A549 treated with AZD9567 at 1 μM for 4 hours (cell line): Measurements from ENCODE around the gene APOL2. TPM values are rescaled to one million over a fixed set of nuclear protein-coding genes. Genes with fewer than 3 reads are reported as not detected.

Experiments
- total RNA-seq: library from RNA; stranded (reverse); fragments of 200-300 nt; extraction: Qiagen RNA extraction; gene quantifications from 5 replicates; pipeline ENCODE4 v1.2.3, GENCODE V29; 2022; ENCODE audit not compliant: insufficient read depth

APOL2 gene, protein sequence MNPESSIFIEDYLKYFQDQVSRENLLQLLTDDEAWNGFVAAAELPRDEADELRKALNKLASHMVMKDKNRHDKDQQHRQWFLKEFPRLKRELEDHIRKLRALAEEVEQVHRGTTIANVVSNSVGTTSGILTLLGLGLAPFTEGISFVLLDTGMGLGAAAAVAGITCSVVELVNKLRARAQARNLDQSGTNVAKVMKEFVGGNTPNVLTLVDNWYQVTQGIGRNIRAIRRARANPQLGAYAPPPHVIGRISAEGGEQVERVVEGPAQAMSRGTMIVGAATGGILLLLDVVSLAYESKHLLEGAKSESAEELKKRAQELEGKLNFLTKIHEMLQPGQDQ
- 44.6 to 65.2 TPM (median 47.9 TPM) in 5 replicates for total RNA-seq

GRCh38 chr22:36239401-36240171 lies at the start of gene APOL2:
Gene APOL2, minus strand, starts transcription at chr22:36239527. Its CDS starts 6,365 bp downstream, at chr22:36233162.

GRCh38 chr22:36252754-36253522 lies 13.6 kb upstream of the APOL2 start, which contains the start of gene APOL1:
Gene APOL1, plus strand, starts transcription at chr22:36253133. Its CDS starts 1,823 bp downstream, at chr22:36254956.

GRCh38 chr22:36201630-36202319 lies 37.6 kb downstream of the APOL2 start, which contains the start of gene APOL4:
Gene APOL4, minus strand, starts transcription at chr22:36201809. Its CDS starts 75 bp downstream, at chr22:36201734.

Other genes starting within 250 kb of the APOL2 start
- gene RBFOX2, start 210.7 kb downstream of the APOL2 start, total RNA-seq, result 23.4 to 30.7 TPM (median 28.2 TPM) in 5 replicates
- 0.05 TPM in 1 of 5 replicates, not detected in the others for gene APOL3, start 78.8 kb downstream of the APOL2 start, total RNA-seq
- gene APOL4, start 37.7 kb downstream of the APOL2 start, total RNA-seq, result 0.21 TPM in 1 of 5 replicates, not detected in the others
- gene APOL1, start 13.6 kb upstream of the APOL2 start, total RNA-seq, result 9.8 to 18.8 TPM (median 12.0 TPM) in 5 replicates
- 155 to 164 TPM (median 157 TPM) in 5 replicates for gene MYH9, start 148.4 kb upstream of the APOL2 start, total RNA-seq
- gene TXN2, start 242.1 kb upstream of the APOL2 start, total RNA-seq, result 47.3 to 73.3 TPM (median 67.9 TPM) in 5 replicates